ENCODE measurements around the gene NEK5.

Gene NEK5

DNA sequence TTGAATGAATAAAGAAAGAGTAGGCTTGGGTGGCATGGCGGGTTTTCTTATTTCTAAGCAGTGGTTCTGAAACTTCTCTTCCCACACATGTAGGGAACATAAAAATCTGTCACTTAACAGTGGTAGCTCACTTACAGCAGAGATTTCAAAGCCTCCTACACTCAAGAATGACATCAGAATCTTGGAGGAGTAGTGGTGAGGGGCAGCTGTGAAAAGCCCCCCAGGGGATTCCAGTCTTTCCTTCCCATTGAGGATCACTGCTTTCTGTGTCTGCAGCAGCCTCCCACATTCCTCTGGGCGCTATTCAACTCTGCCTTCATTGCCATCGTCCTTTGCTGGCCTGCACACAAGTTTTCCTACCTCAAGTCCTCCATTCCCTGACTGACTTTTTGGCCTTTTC lies 8.6 kb upstream of the NEK5 start:
- H3K4me3 ChIP-seq (replicated peaks in 1 of 2; ENCODE audit: low read depth in 2 of 2, low read length in 2 of 2), result no peak overlapping the region
- TF ChIP-seq, protein P1, sequence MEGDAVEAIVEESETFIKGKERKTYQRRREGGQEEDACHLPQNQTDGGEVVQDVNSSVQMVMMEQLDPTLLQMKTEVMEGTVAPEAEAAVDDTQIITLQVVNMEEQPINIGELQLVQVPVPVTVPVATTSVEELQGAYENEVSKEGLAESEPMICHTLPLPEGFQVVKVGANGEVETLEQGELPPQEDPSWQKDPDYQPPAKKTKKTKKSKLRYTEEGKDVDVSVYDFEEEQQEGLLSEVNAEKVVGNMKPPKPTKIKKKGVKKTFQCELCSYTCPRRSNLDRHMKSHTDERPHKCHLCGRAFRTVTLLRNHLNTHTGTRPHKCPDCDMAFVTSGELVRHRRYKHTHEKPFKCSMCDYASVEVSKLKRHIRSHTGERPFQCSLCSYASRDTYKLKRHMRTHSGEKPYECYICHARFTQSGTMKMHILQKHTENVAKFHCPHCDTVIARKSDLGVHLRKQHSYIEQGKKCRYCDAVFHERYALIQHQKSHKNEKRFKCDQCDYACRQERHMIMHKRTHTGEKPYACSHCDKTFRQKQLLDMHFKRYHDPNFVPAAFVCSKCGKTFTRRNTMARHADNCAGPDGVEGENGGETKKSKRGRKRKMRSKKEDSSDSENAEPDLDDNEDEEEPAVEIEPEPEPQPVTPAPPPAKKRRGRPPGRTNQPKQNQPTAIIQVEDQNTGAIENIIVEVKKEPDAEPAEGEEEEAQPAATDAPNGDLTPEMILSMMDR (IDR thresholded peaks at IDR 0.05; ENCODE audit: low read depth, low read length), result no peak

DNA sequence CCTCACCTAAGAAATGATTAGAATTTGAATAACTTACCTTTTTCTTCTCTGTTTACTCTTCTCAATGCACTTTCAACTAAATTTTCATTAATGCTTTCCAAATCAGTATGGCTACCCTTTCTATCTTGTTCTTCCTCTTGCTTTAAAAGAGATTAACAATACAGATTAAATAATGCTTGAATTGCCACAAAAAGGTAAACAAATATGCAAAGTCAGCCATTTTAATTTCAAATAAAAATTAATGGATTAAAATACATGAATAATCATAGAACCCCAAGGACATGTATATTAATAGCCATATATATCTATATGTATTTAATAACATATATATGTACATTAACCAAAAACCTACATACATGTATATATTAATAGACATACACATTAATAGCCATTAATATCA lies 7.9 kb upstream of the NEK5 start:
- TF ChIP-seq, protein P1 (IDR thresholded peaks at IDR 0.05; ENCODE audit: low read depth, low read length), result no peak
- DNase-seq (ENCODE audit: low read depth in 2 of 2), result no peak
- no peak overlapping the region for H3K4me3 ChIP-seq (replicated peaks in 1 of 2; ENCODE audit: low read depth in 2 of 2, low read length in 2 of 2)

More for the DNA sequence above, 8.6 kb upstream of the NEK5 start:
- no peak for DNase-seq (ENCODE audit: low read depth in 2 of 2)

DNA sequence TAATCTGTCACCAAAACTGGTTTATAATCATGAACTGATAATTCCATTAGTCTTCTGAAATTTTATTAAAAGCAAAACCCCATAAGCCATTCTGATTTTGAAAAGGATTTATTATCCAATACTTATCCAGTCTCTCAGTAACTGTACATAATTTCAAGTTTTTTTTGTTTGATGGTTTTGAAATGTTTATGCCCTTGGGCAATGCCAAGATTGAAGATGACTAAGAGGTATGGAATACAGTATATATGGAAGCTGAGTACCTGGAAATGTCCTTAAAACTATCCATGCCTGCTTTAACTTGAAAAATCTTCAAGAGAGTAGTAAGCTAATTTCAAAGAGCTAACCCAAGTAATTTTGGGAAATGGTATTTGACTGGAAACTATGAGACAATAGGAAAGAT lies 1.8 kb upstream of the NEK5 start:
- DNase-seq (ENCODE audit: low read depth in 2 of 2), result no peak
- TF ChIP-seq, protein P1 (IDR thresholded peaks at IDR 0.05; ENCODE audit: low read depth, low read length), result no peak
- no peak overlapping the region for H3K4me3 ChIP-seq (replicated peaks in 1 of 2; ENCODE audit: low read depth in 2 of 2, low read length in 2 of 2)

DNA sequence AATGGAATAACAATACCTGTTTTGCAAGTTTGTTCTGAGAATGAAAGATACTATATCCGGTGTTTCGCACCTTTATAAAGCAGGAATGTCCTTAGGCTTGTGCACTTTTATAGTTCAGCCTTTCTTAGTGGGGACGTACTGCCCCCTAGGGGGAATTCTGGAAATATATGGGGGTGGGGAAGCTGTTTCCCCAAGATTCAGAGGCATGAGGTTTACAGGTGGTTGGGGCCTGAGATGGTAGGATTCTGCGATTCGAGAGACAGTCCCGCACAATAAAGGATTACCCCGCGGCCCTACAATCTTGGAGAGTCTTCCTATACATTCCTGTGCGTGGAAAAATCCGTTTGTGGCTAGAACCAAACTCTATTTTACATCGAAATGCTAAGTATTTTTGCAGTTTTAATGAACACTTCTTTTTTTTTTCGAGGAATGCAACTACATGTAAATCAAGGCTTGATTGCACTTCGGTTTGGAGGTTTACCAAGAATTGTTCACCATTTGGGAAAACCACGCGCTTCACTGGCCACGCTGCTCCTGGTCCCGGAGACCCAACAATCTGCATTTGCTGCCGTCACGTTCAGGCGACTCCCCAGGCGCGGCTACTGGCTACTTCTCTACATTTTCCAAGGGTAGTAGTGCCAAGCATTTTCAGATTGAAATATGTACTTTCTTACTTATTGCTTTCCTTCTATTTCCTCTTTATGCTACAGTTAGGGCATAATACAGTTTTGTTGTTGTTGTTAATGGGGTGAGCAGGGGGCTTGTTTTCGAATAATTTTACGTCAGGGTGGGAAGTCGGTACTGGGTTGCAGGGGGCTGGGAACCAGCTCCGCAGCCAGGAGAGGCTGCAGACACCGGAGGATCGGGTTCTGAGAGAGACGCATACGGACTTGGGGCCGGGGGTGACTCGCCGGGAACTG lies 830 bp downstream of the NEK5 start:
- peak overlapping the region; percentile 67 to 75 for H3K4me3 ChIP-seq (replicated peaks in 1 of 2; ENCODE audit: low read depth in 2 of 2, low read length in 2 of 2)
- DNase-seq (ENCODE audit: low read depth in 2 of 2), result peak; percentile 67 to 75
- TF ChIP-seq, protein P1 (IDR thresholded peaks at IDR 0.05; ENCODE audit: low read depth, low read length), result peak; percentile 84

DNA sequence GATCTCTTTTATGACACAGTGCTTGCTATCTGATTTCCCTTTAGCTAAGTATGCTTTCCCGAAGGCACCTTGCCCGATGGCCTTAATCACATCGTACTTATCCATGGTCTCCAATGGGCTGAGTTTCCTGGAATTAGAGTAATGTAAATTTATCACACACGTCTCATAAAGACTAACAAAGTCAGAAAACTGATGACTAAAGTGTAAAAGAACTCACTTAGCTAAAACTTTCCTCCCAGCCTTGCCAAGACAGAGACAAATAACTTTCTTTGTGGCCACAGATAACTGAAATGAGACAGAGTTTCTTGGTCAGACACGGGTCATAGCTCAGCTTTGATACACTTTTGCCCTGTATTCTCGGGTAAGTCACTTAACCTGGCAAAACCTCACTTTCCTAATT lies 1.5 kb downstream of the NEK5 start:
- TF ChIP-seq, protein P1 (IDR thresholded peaks at IDR 0.05; ENCODE audit: low read depth, low read length), result no peak
- DNase-seq (ENCODE audit: low read depth in 2 of 2), result peak in 1 of 2 donors; percentile 42
- H3K4me3 ChIP-seq (replicated peaks in 1 of 2; ENCODE audit: low read depth in 2 of 2, low read length in 2 of 2), result no peak overlapping the region

DNA sequence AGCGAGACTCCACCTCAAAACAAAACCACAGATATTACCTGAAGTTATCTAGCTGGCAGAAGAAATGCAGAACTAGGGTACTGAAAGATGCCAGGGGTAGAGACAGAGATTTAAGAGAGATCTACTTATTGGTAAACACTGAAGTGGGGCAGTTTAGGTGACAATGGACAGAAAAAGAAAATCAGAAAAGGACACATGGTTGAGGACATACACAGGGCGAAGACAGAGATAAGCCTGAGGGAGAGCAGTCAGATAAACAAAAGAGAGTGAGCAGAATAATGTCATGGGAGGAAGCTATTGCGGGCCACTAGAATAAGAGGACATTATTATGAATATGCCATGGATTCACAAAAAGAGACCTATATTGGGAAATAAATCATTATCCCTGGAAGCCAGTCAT lies 3.3 kb downstream of the NEK5 start:
- TF ChIP-seq, protein P1 (IDR thresholded peaks at IDR 0.05; ENCODE audit: low read depth, low read length), result no peak
- DNase-seq (ENCODE audit: low read depth in 2 of 2), result no peak
- H3K4me3 ChIP-seq (replicated peaks in 1 of 2; ENCODE audit: low read depth in 2 of 2, low read length in 2 of 2), result no peak overlapping the region
